ENCODE results near the gene DPP10.

The DPP10 gene

DNA sequence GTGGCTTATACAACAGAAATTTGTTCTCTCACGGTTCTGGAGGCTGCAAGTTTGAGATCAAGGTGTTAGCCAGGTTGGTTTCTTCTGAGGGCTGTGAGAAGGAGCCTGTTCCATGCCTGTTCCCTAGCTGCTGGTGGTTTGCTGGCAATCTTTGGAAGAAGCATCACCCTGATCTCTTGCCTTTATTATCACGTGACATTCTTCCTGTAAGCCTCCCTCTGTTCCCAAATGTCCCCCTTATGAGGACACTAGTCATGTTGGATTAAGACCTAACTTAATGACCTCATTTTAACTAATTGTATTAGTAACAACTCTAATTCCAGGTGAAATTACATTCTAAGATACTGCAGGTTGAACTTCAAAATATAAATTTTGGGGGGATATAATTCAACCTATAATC, 135.2 kb downstream of the DPP10 start:
- H3K4me3 ChIP-seq (ENCODE audit: low read depth, low read length): no peak overlapping the region
- DNase-seq (ENCODE audit: low read depth): no peak
- TF ChIP-seq, protein P1, sequence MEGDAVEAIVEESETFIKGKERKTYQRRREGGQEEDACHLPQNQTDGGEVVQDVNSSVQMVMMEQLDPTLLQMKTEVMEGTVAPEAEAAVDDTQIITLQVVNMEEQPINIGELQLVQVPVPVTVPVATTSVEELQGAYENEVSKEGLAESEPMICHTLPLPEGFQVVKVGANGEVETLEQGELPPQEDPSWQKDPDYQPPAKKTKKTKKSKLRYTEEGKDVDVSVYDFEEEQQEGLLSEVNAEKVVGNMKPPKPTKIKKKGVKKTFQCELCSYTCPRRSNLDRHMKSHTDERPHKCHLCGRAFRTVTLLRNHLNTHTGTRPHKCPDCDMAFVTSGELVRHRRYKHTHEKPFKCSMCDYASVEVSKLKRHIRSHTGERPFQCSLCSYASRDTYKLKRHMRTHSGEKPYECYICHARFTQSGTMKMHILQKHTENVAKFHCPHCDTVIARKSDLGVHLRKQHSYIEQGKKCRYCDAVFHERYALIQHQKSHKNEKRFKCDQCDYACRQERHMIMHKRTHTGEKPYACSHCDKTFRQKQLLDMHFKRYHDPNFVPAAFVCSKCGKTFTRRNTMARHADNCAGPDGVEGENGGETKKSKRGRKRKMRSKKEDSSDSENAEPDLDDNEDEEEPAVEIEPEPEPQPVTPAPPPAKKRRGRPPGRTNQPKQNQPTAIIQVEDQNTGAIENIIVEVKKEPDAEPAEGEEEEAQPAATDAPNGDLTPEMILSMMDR (IDR thresholded peaks at IDR 0.05; ENCODE audit: control insufficient read depth, extremely low read depth, insufficient read depth): no peak

DNA sequence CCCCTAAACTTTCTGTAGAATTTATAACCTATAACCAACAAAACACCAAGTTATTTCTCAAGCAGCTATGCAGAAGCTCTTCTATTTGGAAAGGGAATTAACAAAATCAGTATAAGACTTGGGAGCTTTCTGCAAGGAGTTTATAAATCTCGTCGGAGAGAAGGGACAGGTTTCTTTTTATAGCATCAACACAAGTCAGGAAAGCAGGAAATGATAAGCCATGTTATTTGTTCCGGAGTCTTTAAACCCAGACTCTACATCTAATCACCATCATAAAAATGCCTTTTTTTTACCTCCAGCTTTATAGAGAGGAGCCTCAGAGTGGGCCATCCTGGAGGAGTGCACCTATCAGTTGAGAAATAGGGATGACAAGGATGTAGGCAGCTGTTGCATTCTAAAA, 137.1 kb downstream of the DPP10 start:
- no peak for DNase-seq (ENCODE audit: low read depth)
- TF ChIP-seq, protein P1 (IDR thresholded peaks at IDR 0.05; ENCODE audit: control insufficient read depth, extremely low read depth, insufficient read depth): no peak
- no peak overlapping the region for H3K4me3 ChIP-seq (ENCODE audit: low read depth, low read length)

DNA sequence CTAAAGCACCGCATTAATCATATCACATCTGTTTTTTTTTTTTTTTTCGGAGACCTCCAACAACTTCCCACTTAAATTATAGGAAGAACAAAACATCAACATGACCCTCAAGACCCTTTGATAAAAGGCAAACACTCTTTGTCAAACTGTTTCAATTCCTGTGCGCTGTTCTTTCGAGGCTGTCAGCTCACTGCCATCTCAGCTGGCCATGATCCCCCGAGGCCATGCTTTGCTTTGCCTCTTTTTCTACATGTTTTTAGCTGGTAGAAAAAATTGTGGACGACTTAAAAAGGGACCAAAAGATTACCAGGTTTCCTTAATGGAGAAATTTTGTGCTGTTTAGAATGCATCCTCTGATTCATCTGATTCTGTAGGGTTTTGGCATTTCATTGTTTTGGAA, 138.2 kb downstream of the DPP10 start:
- TF ChIP-seq, protein P1 (IDR thresholded peaks at IDR 0.05; ENCODE audit: control insufficient read depth, extremely low read depth, insufficient read depth): no peak
- no peak overlapping the region for H3K4me3 ChIP-seq (ENCODE audit: low read depth, low read length)
- no peak for DNase-seq (ENCODE audit: low read depth)

DNA sequence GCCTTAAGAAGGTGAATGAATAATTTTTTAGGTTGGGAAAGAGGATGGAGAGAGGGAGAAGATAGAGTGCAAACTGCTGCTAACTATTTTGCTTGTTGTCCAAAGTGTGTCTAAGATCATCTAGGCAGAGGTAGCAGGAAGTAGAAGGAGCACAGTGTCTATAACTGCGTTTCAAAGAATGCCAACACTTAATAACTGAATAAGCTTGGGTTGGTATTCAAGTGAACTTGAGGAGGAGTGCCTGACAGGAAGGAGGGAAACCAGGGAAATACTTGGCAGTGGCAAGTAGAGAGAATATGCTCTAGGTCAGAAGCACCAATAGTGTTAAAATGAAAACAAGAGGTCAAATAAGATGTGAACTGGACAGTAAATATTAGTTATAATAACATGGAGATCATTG, 155.9 kb downstream of the DPP10 start:
- no peak for DNase-seq (ENCODE audit: low read depth)
- TF ChIP-seq, protein P1 (IDR thresholded peaks at IDR 0.05; ENCODE audit: control insufficient read depth, extremely low read depth, insufficient read depth): no peak
- H3K4me3 ChIP-seq (ENCODE audit: low read depth, low read length): no peak overlapping the region

DNA sequence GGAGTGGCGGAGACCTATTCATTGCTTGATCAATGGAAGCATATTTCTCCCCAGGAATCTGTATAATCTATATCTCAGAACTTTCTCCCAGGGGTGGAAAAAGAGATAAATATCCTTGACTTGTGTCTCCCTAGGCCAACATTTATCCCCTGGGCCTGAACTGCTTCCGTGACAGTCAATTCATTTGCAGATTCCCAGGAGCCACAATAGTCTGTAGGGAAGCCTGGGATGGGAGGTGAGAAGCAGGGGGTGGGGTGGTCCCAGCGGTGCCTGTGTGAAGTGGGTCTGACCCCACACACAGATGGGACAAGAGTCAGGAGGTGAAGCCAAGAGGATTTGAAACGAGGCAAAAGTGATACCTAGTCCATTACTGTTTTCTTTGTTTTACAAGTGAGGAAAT, 166.8 kb downstream of the DPP10 start:
- TF ChIP-seq, protein P1 (IDR thresholded peaks at IDR 0.05; ENCODE audit: control insufficient read depth, extremely low read depth, insufficient read depth): no peak
- H3K4me3 ChIP-seq (ENCODE audit: low read depth, low read length): no peak overlapping the region
- no peak for DNase-seq (ENCODE audit: low read depth)

DNA sequence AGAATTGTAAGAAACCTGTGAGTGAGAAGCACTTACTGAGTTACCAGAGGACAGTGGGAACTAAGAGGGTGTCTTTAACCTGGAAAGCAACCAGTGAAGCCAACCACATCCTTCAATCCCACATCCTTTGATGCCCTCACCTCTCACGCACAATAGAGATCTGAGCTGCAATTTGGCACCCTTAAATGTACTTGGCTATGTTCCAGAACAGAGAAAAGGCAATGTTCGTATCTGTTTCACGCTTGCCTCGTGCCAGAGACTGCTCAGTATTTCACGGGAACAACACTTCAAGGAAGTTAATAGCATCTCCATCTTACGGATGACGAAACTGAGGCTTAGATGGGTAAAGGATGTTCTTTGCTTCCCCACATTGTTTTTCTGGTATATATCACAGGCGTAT, 167.4 kb downstream of the DPP10 start:
- no peak overlapping the region for H3K4me3 ChIP-seq (ENCODE audit: low read depth, low read length)
- DNase-seq (ENCODE audit: low read depth): no peak
- TF ChIP-seq, protein P1 (IDR thresholded peaks at IDR 0.05; ENCODE audit: control insufficient read depth, extremely low read depth, insufficient read depth): no peak

DNA sequence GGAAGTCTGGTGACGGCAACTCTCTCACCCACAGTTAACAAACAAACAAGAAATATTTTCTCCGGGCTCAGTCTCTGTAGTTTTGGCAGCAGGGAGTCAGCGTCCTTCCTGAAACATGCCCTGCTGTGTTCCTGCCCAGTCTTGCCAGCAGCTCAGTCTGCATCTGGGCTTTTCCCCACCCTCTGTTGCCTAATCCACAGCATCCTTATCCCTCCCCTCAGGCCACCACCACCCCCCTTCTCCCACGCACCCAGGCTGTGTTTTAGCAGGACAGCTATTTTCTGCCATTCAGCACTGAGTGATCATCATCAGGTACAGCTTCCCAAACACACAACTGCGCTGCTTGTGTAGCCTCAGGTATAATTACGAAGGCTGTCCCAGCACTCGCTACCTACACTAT, 168.2 kb downstream of the DPP10 start:
- no peak overlapping the region for H3K4me3 ChIP-seq (ENCODE audit: low read depth, low read length)
- no peak for DNase-seq (ENCODE audit: low read depth)
- TF ChIP-seq, protein P1 (IDR thresholded peaks at IDR 0.05; ENCODE audit: control insufficient read depth, extremely low read depth, insufficient read depth): no peak
